ENCODE data around the gene NDFIP2. TPM values are rescaled to one million over a fixed set of nuclear protein-coding genes. Genes with fewer than 3 reads are reported as not detected.
A peak's percentile ranks its signal among the peaks of the same experiment; 100 is the strongest.

Gene NDFIP2
- total RNA-seq (ENCODE audit: low replicate concordance) = 10.3 and 41.0 TPM in 2 replicates

DNA sequence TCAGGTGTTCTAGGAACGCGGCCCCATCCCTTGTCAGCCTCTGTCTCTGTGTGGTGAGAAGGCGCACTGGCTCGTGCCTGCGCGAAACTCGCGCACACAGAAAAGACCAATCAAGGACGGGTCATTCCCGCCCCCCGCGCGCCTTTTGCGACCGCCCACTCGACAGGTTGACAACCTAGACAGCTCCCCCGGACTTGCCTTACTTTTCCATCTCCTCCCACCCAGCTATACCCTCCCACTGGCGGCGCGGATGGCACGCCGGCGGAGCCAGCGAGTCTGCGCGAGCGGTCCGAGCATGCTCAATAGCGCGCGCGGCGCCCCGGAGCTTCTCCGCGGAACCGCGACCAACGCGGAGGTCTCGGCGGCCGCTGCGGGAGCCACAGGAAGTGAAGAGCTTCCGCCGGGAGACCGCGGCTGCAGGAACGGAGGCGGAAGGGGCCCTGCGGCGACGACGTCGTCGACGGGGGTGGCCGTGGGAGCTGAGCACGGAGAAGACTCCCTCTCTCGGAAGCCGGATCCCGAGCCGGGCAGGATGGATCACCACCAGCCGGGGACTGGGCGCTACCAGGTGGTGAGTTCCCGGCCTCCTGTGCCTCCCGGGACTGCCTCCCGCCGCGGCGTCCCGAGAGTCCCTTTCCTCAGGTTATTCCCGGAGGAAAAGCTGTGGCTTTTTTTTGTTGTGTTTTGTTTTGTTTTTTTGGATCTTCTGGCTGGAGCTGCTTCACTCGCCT is at the start of gene NDFIP2:
NDFIP2 (plus strand) TSS at position 202 of the 731 bp plus-strand sequence; CDS start at position 251, 49 bp downstream.
- H3K4me3 ChIP-seq (ENCODE audit: low read depth, low read length) = peak within 1 kb of the TSS; percentile 91
- peak; percentile 76 for DNase-seq (ENCODE audit: low read depth)
- TF ChIP-seq CTCF (IDR thresholded peaks at IDR 0.05; ENCODE audit: insufficient read depth, low read length) = no peak

- DNase-seq (ENCODE audit: low read depth) = no peak
- no peak for TF ChIP-seq CTCF (IDR thresholded peaks at IDR 0.05; ENCODE audit: insufficient read depth, low read length)
- H3K4me3 ChIP-seq (ENCODE audit: low read depth, low read length) = no peak overlapping the region
Observed at GRCh38 chr13:79432086-79432485, 48.9 kb upstream of the NDFIP2 start.

DNA sequence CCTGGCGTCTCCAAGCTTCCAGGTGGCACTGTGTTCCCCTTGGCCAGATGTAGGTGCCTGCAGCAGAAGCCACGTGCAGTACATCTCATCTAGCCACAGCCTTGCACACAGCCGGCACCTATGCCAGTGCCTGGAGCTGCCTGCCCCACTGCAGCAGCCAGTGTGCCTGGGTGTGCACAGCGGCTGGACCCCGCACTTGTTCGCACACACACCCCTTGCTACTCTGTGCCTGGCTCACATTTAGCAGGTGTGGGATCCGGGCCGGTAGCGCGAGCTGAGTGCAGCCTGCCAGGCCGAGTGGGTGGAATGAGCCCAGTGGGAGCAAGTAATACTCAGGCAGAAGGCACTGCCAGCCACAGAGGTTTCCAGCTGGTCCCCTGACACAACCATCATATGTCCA is 48.0 kb upstream of the NDFIP2 start:
- no peak overlapping the region for H3K4me3 ChIP-seq (ENCODE audit: low read depth, low read length)
- TF ChIP-seq CTCF (IDR thresholded peaks at IDR 0.05; ENCODE audit: insufficient read depth, low read length) = no peak
- DNase-seq (ENCODE audit: low read depth) = no peak

DNA sequence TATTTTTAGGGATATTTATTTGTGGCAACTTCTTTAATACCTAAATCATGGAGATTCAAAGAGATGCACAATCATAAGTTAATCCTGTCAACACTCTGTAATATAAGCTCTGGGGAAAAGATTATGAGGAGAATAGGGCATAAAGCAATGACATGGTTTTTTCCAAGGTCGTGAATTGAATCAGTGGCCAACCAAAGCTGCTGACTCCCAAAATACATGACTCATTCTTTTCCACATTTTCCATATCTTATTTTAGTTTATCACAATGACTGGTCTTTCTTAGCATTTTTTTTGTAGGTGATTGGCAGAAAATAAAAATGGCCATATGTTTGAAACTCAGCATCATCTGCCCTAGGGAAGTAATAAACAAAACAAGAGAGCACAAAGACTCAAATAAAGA is 46.4 kb upstream of the NDFIP2 start:
- peak; percentile 76 for DNase-seq (ENCODE audit: low read depth)
- H3K4me3 ChIP-seq (ENCODE audit: low read depth, low read length) = no peak overlapping the region
- TF ChIP-seq CTCF (IDR thresholded peaks at IDR 0.05; ENCODE audit: insufficient read depth, low read length) = no peak

- H3K4me3 ChIP-seq (ENCODE audit: low read depth, low read length) = no peak overlapping the region
- peak; percentile 85 for DNase-seq (ENCODE audit: low read depth)
- TF ChIP-seq CTCF (IDR thresholded peaks at IDR 0.05; ENCODE audit: insufficient read depth, low read length) = no peak
Observed at GRCh38 chr13:79435561-79435990, 45.4 kb upstream of the NDFIP2 start.

- DNase-seq (ENCODE audit: low read depth) = no peak
- H3K4me3 ChIP-seq (ENCODE audit: low read depth, low read length) = no peak overlapping the region
- TF ChIP-seq CTCF (IDR thresholded peaks at IDR 0.05; ENCODE audit: insufficient read depth, low read length) = no peak
Observed at GRCh38 chr13:79439275-79439674, 41.7 kb upstream of the NDFIP2 start.
